ENCODE data around the gene CPEB2. TPM values are rescaled to one million over a fixed set of nuclear protein-coding genes. Genes with fewer than 3 reads are reported as not detected.
A peak's percentile ranks its signal among the peaks of the same experiment; 100 is the strongest.

Gene CPEB2
- total and polyA plus RNA-seq, 2 experiments from 2014 or later: 3.5 to 6.6 TPM

- no peaks in the 10 kb centered on the region for H3K9me2 ChIP-seq (ENCODE audit: insufficient read depth)
- peaks cover 68% of the 10 kb centered on the region for H3K36me3 ChIP-seq (ENCODE audit: low read depth)
- in situ Hi-C loops (cut with MboI): no loop called here
- H3K9ac ChIP-seq: no peak overlapping the region
- H3K4me3 ChIP-seq: no peak overlapping the region
- no peaks in the 10 kb centered on the region for H4K20me1 ChIP-seq (ENCODE audit: insufficient read depth)
- H3F3A ChIP-seq (ENCODE audit: insufficient read depth): peaks cover 8% of the 10 kb centered on the region; the same call in 1 of the 2 replicates
- H3K4me2 ChIP-seq (ENCODE audit: unreplicated experiment): no peak overlapping the region
- no peaks in the 10 kb centered on the region for H3K79me2 ChIP-seq (ENCODE audit: insufficient read depth)
- H3K27me3 ChIP-seq (replicated peaks; ENCODE audit: insufficient read depth): no peaks in the 10 kb centered on the region
- no peaks in the 10 kb centered on the region for H3K9me3 ChIP-seq (ENCODE audit: low read depth)
- no peak overlapping the region for H2AFZ ChIP-seq
- TF ChIP-seq EZH2 (IDR thresholded peaks at IDR 0.05; ENCODE audit: insufficient read depth, poor library complexity, severe bottlenecking) (no peak), EZH2phosphoT487 (IDR thresholded peaks at IDR 0.05; ENCODE audit: insufficient read depth, low read depth) (no peak)
- no peak overlapping the region for H3K27ac ChIP-seq
- no peaks in the 10 kb centered on the region for H3K4me1 ChIP-seq (ENCODE audit: insufficient read depth)
- no peak for DNase-seq
- WGBS, 2 experiments (ENCODE audit: low coverage in 1 of 2, low lambda C conversion rate in 2 of 2, missing lambda C conversion rate in 2 of 2): 89 to 96% methylated on average over 5 of the region's 5 CpGs
Observed at GRCh38 chr4:15065516-15065915, 63.2 kb downstream of the CPEB2 start.

GRCh38 chr4:15066140-15066539 lies 63.9 kb downstream of the CPEB2 start:
- in situ Hi-C loops (cut with MboI): no loop called here
- WGBS, 2 experiments (ENCODE audit: low coverage in 1 of 2, low lambda C conversion rate in 2 of 2, missing lambda C conversion rate in 2 of 2): 96 to 97% methylated on average over 7 of the region's 7 CpGs
- no peak overlapping the region for H2AFZ ChIP-seq
- H3K27me3 ChIP-seq (replicated peaks; ENCODE audit: insufficient read depth): no peaks in the 10 kb centered on the region
- no peaks in the 10 kb centered on the region for H3K9me2 ChIP-seq (ENCODE audit: insufficient read depth)
- no peak overlapping the region for H3K27ac ChIP-seq
- no peaks in the 10 kb centered on the region for H3K4me1 ChIP-seq (ENCODE audit: insufficient read depth)
- H3K9ac ChIP-seq: no peak overlapping the region
- no peak for DNase-seq
- peaks cover 8% of the 10 kb centered on the region; the same call in 1 of the 2 replicates for H3F3A ChIP-seq (ENCODE audit: insufficient read depth)
- H3K9me3 ChIP-seq (ENCODE audit: low read depth): no peaks in the 10 kb centered on the region
- no peaks in the 10 kb centered on the region for H3K79me2 ChIP-seq (ENCODE audit: insufficient read depth)
- no peaks in the 10 kb centered on the region for H4K20me1 ChIP-seq (ENCODE audit: insufficient read depth)
- no peak overlapping the region for H3K4me3 ChIP-seq
- no peak overlapping the region for H3K4me2 ChIP-seq (ENCODE audit: unreplicated experiment)
- TF ChIP-seq EZH2 (IDR thresholded peaks at IDR 0.05; ENCODE audit: insufficient read depth, poor library complexity, severe bottlenecking) (no peak), EZH2phosphoT487 (IDR thresholded peaks at IDR 0.05; ENCODE audit: insufficient read depth, low read depth) (no peak)
- H3K36me3 ChIP-seq (ENCODE audit: low read depth): peaks cover 68% of the 10 kb centered on the region

GRCh38 chr4:15068298-15068697 lies 66.0 kb downstream of the CPEB2 start:
- TF ChIP-seq EZH2 (IDR thresholded peaks at IDR 0.05; ENCODE audit: insufficient read depth, poor library complexity, severe bottlenecking): no peak
- Histone ChIP-seq H3K27me3 (replicated peaks; ENCODE audit: insufficient read depth) (no peaks in the 10 kb centered on the region), H3K4me1 (ENCODE audit: insufficient read depth) (no peaks in the 10 kb centered on the region), H3K27ac (no peak overlapping the region), H4K20me1 (ENCODE audit: insufficient read depth) (no peaks in the 10 kb centered on the region), H3F3A (ENCODE audit: insufficient read depth) (peaks cover 8% of the 10 kb centered on the region; the same call in 1 of the 2 replicates), H3K79me2 (ENCODE audit: insufficient read depth) (no peaks in the 10 kb centered on the region), H3K9me3 (ENCODE audit: low read depth) (no peaks in the 10 kb centered on the region), H3K9ac (no peak overlapping the region), H3K9me2 (ENCODE audit: insufficient read depth) (no peaks in the 10 kb centered on the region), H3K4me2 (ENCODE audit: unreplicated experiment) (no peak overlapping the region), H3K4me3 (no peak overlapping the region), H3K36me3 (ENCODE audit: low read depth) (peaks cover 54% of the 10 kb centered on the region), H2AFZ (no peak overlapping the region)
- DNase-seq: no peak
- 98 to 100% methylated on average over 1 of the region's 1 CpG for WGBS, 2 experiments (ENCODE audit: low coverage in 1 of 2, low lambda C conversion rate in 2 of 2, missing lambda C conversion rate in 2 of 2)
- in situ Hi-C loops (cut with MboI): no loop called here

- no peak for DNase-seq
- no peaks in the 10 kb centered on the region for H4K20me1 ChIP-seq (ENCODE audit: insufficient read depth)
- no peaks in the 10 kb centered on the region for H3K27me3 ChIP-seq (replicated peaks; ENCODE audit: insufficient read depth)
- no peak for TF ChIP-seq EZH2 (IDR thresholded peaks at IDR 0.05; ENCODE audit: insufficient read depth, poor library complexity, severe bottlenecking)
- TF ChIP-seq EZH2phosphoT487 (IDR thresholded peaks at IDR 0.05; ENCODE audit: insufficient read depth, low read depth): no peak
- peaks cover 10% of the 10 kb centered on the region; the same call in 1 of the 2 replicates for H3K36me3 ChIP-seq (ENCODE audit: low read depth)
- no peaks in the 10 kb centered on the region for H3K79me2 ChIP-seq (ENCODE audit: insufficient read depth)
- in situ Hi-C loops (cut with MboI): no loop called here
- H3K9me3 ChIP-seq (ENCODE audit: low read depth): no peaks in the 10 kb centered on the region
- H3K4me1 ChIP-seq (ENCODE audit: insufficient read depth): peaks cover 24% of the 10 kb centered on the region
- H3K27ac ChIP-seq: no peak overlapping the region
- no peak overlapping the region for H3K9ac ChIP-seq
- no peaks in the 10 kb centered on the region for H3K9me2 ChIP-seq (ENCODE audit: insufficient read depth)
- H3K4me3 ChIP-seq: no peak overlapping the region
- H3K4me2 ChIP-seq (ENCODE audit: unreplicated experiment): no peak overlapping the region
- no peak overlapping the region for H2AFZ ChIP-seq
- peaks cover 23% of the 10 kb centered on the region for H3F3A ChIP-seq (ENCODE audit: insufficient read depth)
Observed at GRCh38 chr4:15075875-15076274, 73.6 kb downstream of the CPEB2 start.

GRCh38 chr4:15077969-15078368 lies 75.7 kb downstream of the CPEB2 start:
- H3K27ac ChIP-seq: peak overlapping the region; percentile 90
- H3K27me3 ChIP-seq (replicated peaks; ENCODE audit: insufficient read depth): no peaks in the 10 kb centered on the region
- no peaks in the 10 kb centered on the region for H3K9me2 ChIP-seq (ENCODE audit: insufficient read depth)
- no peaks in the 10 kb centered on the region for H3K79me2 ChIP-seq (ENCODE audit: insufficient read depth)
- H3K36me3 ChIP-seq (ENCODE audit: low read depth): no peaks in the 10 kb centered on the region
- H3F3A ChIP-seq (ENCODE audit: insufficient read depth): peaks cover 23% of the 10 kb centered on the region
- peak overlapping the region; percentile 33 for H3K9ac ChIP-seq
- peak; percentile 84 for DNase-seq
- H4K20me1 ChIP-seq (ENCODE audit: insufficient read depth): no peaks in the 10 kb centered on the region
- H3K4me2 ChIP-seq (ENCODE audit: unreplicated experiment): peak overlapping the region; percentile 54
- H3K9me3 ChIP-seq (ENCODE audit: low read depth): no peaks in the 10 kb centered on the region
- no peak overlapping the region for H2AFZ ChIP-seq
- TF ChIP-seq EZH2 (IDR thresholded peaks at IDR 0.05; ENCODE audit: insufficient read depth, poor library complexity, severe bottlenecking): no peak
- no peak for TF ChIP-seq EZH2phosphoT487 (IDR thresholded peaks at IDR 0.05; ENCODE audit: insufficient read depth, low read depth)
- WGBS, 2 experiments (ENCODE audit: low coverage in 1 of 2, low lambda C conversion rate in 2 of 2, missing lambda C conversion rate in 2 of 2): 25 to 39% methylated on average over 2 of the region's 2 CpGs
- H3K4me1 ChIP-seq (ENCODE audit: insufficient read depth): peaks cover 24% of the 10 kb centered on the region
- in situ Hi-C loops (cut with MboI): no loop called here
- H3K4me3 ChIP-seq: no peak overlapping the region
